Endothelial cell of umbilical vein (primary cell): Measurements from ENCODE around the gene PNPLA7.

Experiments
- EZH2 ChIP-seq: IDR thresholded peaks from 2 replicates; pipeline ENCODE4 v1.6.1; 2012; ENCODE audit warnings: borderline replicate concordance, low read depth, mild to moderate bottlenecking, moderate library complexity, low read length, inconsistent platforms; ENCODE audit not compliant: severe bottlenecking
- JUN ChIP-seq: IDR thresholded peaks from 2 replicates; pipeline ENCODE4 v1.6.1; 2011; ENCODE audit warnings: borderline replicate concordance, low read depth; ENCODE audit not compliant: insufficient read length, insufficient read depth
- POLR2A ChIP-seq: IDR thresholded peaks from 2 replicates; pipeline ENCODE4 v1.6.1; 2012; ENCODE audit warnings: low read depth, mild to moderate bottlenecking, control low read depth, low read length
- POLR2AphosphoS5 ChIP-seq: IDR thresholded peaks from 2 replicates; pipeline ENCODE4 v1.6.1; 2012; ENCODE audit warnings: low read depth, mild to moderate bottlenecking, control low read depth, low read length, moderate library complexity; ENCODE audit not compliant: insufficient read depth
- TF ChIP-seq, protein P1 (sequence below), 2 donors: IDR thresholded peaks; 1 replicate in 1 of 2; 2 replicates in 1 of 2; pipeline ENCODE4 v1.5.1; 2011; ENCODE audit warnings: low read length in 2 of 2, mild to moderate bottlenecking in 2 of 2, moderate library complexity in 2 of 2, control low read depth in 1 of 2, inconsistent platforms in 1 of 2, low read depth in 1 of 2; ENCODE audit not compliant: insufficient read depth in 1 of 2; ENCODE audit errors: extremely low read depth in 1 of 2

DNA sequence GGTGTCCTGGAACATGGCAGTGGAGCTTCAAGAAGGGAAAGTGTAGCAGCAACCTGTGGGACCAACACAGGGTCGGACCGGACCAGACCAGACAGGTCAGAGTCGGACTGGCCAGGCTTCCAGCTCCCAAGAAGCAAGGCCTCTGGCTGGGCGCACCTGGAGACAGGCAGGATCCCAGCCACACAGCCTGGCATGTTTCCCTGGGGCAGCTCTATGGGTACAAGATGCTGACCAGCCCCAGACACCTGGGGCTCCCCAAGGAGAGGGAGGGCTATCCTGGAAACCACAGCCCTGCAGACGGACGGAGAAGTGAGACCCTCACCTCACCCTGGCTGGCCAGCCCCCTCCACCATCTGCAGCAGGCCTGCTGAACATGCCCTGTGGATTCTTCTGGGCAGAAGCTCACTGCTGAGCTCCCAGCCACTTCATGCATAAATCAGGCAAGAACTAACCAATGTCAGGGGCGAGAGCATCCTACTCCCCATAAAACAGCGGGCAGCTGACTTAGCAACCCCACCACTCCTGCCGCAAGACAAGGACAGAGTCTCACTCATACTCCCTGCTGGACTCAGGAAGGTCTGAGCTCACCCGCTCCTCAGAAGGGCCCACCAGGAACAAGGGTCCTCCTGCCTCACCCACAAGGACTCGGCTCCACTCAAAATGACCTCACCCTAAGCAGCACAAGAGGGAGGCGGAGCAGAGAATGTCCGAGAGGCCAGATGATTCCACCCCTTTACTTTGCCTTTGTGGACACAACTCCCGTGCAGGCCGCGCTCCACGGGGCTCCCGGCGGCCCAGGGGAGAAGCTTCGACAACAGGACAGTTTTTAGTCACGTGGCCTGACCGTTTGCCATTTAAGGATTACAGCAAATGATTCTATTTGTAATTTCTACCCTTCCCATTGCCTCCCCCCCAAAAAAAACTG is 31.4 kb upstream of the PNPLA7 start:
- TF ChIP-seq JUN (no peak), POLR2A (no peak), POLR2AphosphoS5 (no peak), EZH2 (no peak)
- TF ChIP-seq, protein P1, sequence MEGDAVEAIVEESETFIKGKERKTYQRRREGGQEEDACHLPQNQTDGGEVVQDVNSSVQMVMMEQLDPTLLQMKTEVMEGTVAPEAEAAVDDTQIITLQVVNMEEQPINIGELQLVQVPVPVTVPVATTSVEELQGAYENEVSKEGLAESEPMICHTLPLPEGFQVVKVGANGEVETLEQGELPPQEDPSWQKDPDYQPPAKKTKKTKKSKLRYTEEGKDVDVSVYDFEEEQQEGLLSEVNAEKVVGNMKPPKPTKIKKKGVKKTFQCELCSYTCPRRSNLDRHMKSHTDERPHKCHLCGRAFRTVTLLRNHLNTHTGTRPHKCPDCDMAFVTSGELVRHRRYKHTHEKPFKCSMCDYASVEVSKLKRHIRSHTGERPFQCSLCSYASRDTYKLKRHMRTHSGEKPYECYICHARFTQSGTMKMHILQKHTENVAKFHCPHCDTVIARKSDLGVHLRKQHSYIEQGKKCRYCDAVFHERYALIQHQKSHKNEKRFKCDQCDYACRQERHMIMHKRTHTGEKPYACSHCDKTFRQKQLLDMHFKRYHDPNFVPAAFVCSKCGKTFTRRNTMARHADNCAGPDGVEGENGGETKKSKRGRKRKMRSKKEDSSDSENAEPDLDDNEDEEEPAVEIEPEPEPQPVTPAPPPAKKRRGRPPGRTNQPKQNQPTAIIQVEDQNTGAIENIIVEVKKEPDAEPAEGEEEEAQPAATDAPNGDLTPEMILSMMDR (IDR thresholded peaks at IDR 0.05; ENCODE audit: extremely low read depth in 1 of 2, insufficient read depth in 1 of 2, low read depth in 1 of 2, low read length in 2 of 2): no peak
